Measurements from ENCODE around the gene ZDHHC24. TPM values are rescaled to one million over a fixed set of nuclear protein-coding genes. Genes with fewer than 3 reads are reported as not detected.
"Not testable (repeated sequence)": the region's sequence is repeated elsewhere in the genome, so short reads cannot be mapped to it uniquely, and the experiment has no call there.

ZDHHC24 gene
- total and polyA plus RNA-seq, 4 donors, result 6.3 to 13.2 (median 8.0) TPM

DNA sequence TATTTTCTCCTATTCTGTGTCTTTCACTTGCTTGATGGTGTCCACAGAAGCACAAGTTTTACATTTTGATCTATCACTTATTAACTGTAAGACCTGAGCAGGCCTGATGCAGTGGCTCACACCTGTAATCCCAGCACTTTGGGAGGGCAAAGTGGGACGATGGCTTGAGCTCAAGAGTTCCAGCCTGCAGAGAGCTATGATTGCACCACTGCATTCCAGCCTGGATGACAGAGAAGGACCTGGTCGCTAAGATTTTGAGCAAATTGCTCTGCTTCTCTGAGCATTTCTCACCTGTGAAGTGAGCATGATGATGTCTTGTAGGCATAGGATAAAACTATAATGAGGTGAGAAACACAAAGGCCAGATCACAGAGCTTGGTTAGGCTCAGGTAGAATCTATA, 40.3 kb upstream of the ZDHHC24 start:
- WGBS (ENCODE audit: insufficient coverage), result 71% methylated on average over 2 of the region's 2 CpGs
- H3K4me1 ChIP-seq (ENCODE audit: control insufficient read depth, insufficient read depth, low read length), result no peaks in the 10 kb centered on the region
- H3K9me3 ChIP-seq (ENCODE audit: control insufficient read depth, insufficient read depth, low read length), result peaks cover 10% of the 10 kb centered on the region

DNA sequence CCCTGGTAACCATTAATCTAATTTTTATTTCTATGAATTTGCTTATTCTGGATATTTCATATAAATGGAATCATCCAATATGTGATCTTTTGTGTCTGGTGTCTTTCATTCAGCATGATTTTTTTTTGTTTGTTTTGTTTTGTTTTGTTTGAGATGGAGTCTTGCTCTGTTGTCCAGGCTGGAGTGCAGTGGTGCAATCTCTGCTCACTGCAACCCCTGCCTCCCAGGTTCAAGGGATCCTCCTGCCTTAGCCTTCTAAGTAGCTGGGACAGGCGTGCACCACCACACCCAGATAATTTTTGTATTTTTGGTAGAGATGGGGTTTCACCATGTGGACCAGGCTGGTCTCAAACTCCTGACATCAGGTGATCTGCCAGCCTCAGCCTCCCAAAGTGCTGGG, 39.6 kb upstream of the ZDHHC24 start:
- H3K4me1 ChIP-seq (ENCODE audit: control insufficient read depth, insufficient read depth, low read length); H3K36me3 ChIP-seq (ENCODE audit: control insufficient read depth, insufficient read depth, low read length); DNase-seq (ENCODE audit: low read depth in 4 of 6, low spot score in 6 of 6); H3K27ac ChIP-seq (ENCODE audit: low read depth, low read length); H3K4me3 ChIP-seq (ENCODE audit: low read depth, low read length); H3K27me3 ChIP-seq (ENCODE audit: control insufficient read depth, insufficient read depth, low read length); H3K9me3 ChIP-seq (ENCODE audit: control insufficient read depth, insufficient read depth, low read length): not testable (repeated sequence)
- no CpG with 5 or more reads among the region's 1 CpG for WGBS (ENCODE audit: insufficient coverage)

More for the DNA sequence above, 40.3 kb upstream of the ZDHHC24 start:
- Histone ChIP-seq H3K4me3 (ENCODE audit: low read depth, low read length) (no peak overlapping the region), H3K36me3 (ENCODE audit: control insufficient read depth, insufficient read depth, low read length) (no peaks in the 10 kb centered on the region), H3K27me3 (ENCODE audit: control insufficient read depth, insufficient read depth, low read length) (no peaks in the 10 kb centered on the region), H3K27ac (ENCODE audit: low read depth, low read length) (no peak overlapping the region)
- DNase-seq (ENCODE audit: low read depth in 4 of 6, low spot score in 6 of 6), result no peak

DNA sequence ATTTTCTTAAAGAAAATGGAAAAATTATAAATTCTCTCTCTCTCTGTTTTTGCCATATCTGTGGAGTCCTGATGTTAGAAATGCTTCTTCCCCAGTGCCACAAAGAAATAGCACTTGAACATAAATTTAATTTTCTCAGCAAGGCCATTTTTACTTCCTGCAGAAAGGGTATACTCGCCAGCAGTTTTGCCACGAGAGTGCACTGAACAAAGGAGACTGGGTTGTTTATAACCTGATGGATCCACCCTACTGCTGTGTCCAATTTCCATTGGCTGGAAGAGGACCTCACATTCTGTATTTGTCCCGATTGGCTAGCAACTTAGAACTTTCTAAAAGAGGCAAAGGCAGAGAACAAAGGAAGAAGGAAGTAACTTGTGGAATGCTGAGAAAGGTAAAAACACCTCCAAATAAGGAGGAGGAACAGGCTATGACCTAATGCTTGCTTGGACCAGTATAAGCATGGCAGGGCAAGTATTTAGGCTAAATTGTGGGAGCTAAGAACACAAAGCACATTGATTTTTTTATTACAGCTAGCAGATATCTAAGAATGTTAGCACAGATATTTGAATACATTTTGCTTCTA, 36.8 kb upstream of the ZDHHC24 start:
- H3K27me3 ChIP-seq (ENCODE audit: control insufficient read depth, insufficient read depth, low read length); H3K27ac ChIP-seq (ENCODE audit: low read depth, low read length); H3K4me3 ChIP-seq (ENCODE audit: low read depth, low read length); H3K4me1 ChIP-seq (ENCODE audit: control insufficient read depth, insufficient read depth, low read length); DNase-seq (ENCODE audit: low read depth in 4 of 6, low spot score in 6 of 6); H3K9me3 ChIP-seq (ENCODE audit: control insufficient read depth, insufficient read depth, low read length); H3K36me3 ChIP-seq (ENCODE audit: control insufficient read depth, insufficient read depth, low read length): not testable (repeated sequence)
- WGBS (ENCODE audit: insufficient coverage), result 63% methylated on average over 2 of the region's 3 CpGs

DNA sequence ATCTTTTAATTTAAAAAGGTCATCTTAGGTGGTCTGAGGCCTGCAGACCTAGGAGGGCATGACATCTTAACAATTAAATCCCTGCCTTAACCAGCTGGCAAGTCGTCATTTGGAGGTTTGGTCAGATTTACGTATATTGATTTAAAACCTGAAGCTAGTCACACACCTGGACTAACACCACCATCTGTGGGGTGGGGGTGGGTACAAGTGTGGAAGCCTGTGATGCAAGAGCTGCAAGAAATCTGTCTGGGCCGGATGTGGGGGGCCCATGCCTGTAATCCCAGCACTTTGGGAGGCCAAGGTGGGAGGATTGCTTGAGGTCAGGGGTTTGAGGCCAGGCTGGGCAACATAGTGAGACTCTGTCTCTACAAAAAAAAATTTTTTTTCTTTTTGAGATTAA, 35.4 kb upstream of the ZDHHC24 start:
- peaks cover 7% of the 10 kb centered on the region for H3K4me1 ChIP-seq (ENCODE audit: control insufficient read depth, insufficient read depth, low read length)
- 75% methylated on average over 2 of the region's 3 CpGs for WGBS (ENCODE audit: insufficient coverage)
- DNase-seq (ENCODE audit: low read depth in 4 of 6, low spot score in 6 of 6), result no peak
- no peak overlapping the region for H3K4me3 ChIP-seq (ENCODE audit: low read depth, low read length)
- no peak overlapping the region for H3K27ac ChIP-seq (ENCODE audit: low read depth, low read length)
- no peaks in the 10 kb centered on the region for H3K27me3 ChIP-seq (ENCODE audit: control insufficient read depth, insufficient read depth, low read length)
- no peaks in the 10 kb centered on the region for H3K36me3 ChIP-seq (ENCODE audit: control insufficient read depth, insufficient read depth, low read length)
- H3K9me3 ChIP-seq (ENCODE audit: control insufficient read depth, insufficient read depth, low read length), result no peaks in the 10 kb centered on the region

DNA sequence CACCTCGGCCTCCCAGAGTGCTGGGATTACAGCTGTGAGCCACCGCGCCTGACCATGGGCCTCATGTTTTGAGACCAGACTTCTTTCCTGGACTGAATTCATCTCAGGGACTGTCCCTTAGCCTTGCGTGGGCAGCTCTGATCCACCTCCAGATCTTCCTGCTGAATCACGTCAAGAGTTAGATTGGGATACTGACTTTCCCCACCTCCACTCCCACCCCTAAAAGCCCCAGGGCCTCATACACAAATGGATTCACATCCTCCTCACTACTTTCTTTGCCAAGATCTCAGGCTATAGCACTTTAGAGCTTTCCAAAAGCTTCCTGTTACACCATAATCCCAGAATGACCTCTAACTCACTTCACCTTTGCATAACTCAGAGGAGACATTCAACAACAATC, 35.0 kb upstream of the ZDHHC24 start:
- peaks cover 7% of the 10 kb centered on the region for H3K4me1 ChIP-seq (ENCODE audit: control insufficient read depth, insufficient read depth, low read length)
- no peak overlapping the region for H3K27ac ChIP-seq (ENCODE audit: low read depth, low read length)
- H3K4me3 ChIP-seq (ENCODE audit: low read depth, low read length), result no peak overlapping the region
- no peak for DNase-seq (ENCODE audit: low read depth in 4 of 6, low spot score in 6 of 6)
- WGBS (ENCODE audit: insufficient coverage), result 91% methylated on average over 5 of the region's 5 CpGs
- H3K9me3 ChIP-seq (ENCODE audit: control insufficient read depth, insufficient read depth, low read length), result no peaks in the 10 kb centered on the region
- no peaks in the 10 kb centered on the region for H3K36me3 ChIP-seq (ENCODE audit: control insufficient read depth, insufficient read depth, low read length)
- no peaks in the 10 kb centered on the region for H3K27me3 ChIP-seq (ENCODE audit: control insufficient read depth, insufficient read depth, low read length)

DNA sequence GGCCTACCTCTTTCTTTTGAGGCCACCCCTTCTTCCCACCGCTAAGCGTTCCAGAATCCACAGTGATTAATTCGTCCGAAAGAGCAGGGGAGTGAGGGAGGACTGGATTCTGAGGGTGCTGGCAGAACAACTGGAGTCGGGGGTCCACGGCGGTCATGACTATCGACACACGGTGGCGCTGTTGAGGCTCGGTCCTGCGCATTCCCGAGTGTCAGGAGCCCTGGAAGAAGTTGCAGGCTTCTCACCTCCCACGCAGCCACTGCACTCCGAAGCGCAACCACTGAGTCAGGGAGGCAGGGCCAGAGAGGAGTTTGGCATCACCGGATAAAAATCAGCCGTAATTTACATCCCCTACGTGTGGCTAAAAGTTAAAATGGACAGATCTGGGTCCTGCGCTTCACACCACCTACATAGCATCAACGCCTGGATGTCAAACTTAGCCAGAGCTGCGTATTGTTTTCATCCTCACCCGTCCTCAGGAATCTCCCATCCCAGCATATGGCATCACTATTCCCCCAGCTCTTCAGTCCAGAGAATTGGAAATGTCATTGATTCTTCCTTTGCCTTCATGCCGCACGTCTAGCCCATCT, 33.3 kb upstream of the ZDHHC24 start:
- Histone ChIP-seq H3K27ac (ENCODE audit: low read depth, low read length) (no peak overlapping the region), H3K27me3 (ENCODE audit: control insufficient read depth, insufficient read depth, low read length) (no peaks in the 10 kb centered on the region), H3K4me3 (ENCODE audit: low read depth, low read length) (no peak overlapping the region), H3K9me3 (ENCODE audit: control insufficient read depth, insufficient read depth, low read length) (no peaks in the 10 kb centered on the region), H3K36me3 (ENCODE audit: control insufficient read depth, insufficient read depth, low read length) (no peaks in the 10 kb centered on the region), H3K4me1 (ENCODE audit: control insufficient read depth, insufficient read depth, low read length) (peaks cover 7% of the 10 kb centered on the region)
- WGBS (ENCODE audit: insufficient coverage), result 28% methylated on average over 17 of the region's 25 CpGs
- DNase-seq (ENCODE audit: low read depth in 4 of 6, low spot score in 6 of 6), result peak in 5 of 6 donors; percentile 58 to 90 (median 62)

DNA sequence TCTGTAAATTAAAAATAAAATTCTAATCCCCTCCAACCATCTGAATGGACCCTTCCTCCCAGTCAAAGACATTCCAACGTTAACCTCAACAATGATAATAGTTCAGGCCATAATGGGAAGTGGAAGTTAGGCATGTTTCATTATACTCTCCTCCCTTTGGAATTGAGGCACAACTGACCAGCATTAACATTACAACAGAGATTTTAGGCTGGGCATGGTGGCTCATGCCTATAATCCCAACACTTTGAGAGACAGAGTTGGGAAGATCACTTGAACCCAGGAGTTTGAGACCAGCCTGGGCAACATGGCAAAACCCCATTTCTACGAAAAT, 25.0 kb upstream of the ZDHHC24 start:
- no peak for DNase-seq (ENCODE audit: low read depth in 4 of 6, low spot score in 6 of 6)
- peaks cover 14% of the 10 kb centered on the region for H3K4me1 ChIP-seq (ENCODE audit: control insufficient read depth, insufficient read depth, low read length)
- 83% methylated on average over 1 of the region's 2 CpGs for WGBS (ENCODE audit: insufficient coverage)
- peaks cover 16% of the 10 kb centered on the region for H3K36me3 ChIP-seq (ENCODE audit: control insufficient read depth, insufficient read depth, low read length)
- no peaks in the 10 kb centered on the region for H3K27me3 ChIP-seq (ENCODE audit: control insufficient read depth, insufficient read depth, low read length)
- no peak overlapping the region for H3K4me3 ChIP-seq (ENCODE audit: low read depth, low read length)
- H3K9me3 ChIP-seq (ENCODE audit: control insufficient read depth, insufficient read depth, low read length), result no peaks in the 10 kb centered on the region
- H3K27ac ChIP-seq (ENCODE audit: low read depth, low read length), result no peak overlapping the region

DNA sequence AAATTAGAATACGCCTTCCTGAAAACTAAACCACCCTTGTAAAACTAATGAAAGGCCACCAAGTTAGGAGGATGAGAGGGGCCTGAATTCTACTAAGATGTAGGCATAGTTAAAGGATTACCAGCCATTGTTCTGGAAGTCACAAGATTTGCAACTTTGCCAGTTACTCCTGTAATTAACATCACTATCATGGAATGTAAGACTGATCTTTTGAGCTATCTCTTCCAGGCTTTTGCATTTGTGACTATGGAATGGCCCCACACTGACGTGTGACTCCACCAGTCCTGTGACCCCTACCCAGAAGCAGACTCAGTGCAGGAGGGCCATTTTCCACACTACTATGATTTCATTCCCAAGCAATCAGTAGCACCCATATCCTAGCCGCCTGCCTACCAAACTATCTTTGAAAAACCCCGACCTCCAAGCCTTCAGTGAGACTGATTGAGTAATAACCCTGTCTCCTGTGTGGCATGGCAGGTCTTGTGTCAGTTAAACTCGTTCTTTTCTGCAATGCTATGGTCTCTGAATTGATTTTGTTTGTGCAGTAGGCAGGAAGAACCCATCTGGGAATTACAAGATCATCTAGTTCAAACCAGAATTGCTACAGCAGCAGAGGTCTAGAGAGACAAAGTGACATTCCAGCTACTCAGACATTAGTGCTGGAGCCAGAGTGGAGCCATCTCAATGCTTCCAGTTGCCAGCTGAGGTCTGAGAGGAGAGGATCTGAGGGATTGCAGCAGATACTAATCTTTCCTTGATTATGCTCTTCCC, 24.4 kb upstream of the ZDHHC24 start:
- 0% methylated on average over 1 of the region's 5 CpGs for WGBS (ENCODE audit: insufficient coverage)
- Histone ChIP-seq H3K9me3 (ENCODE audit: control insufficient read depth, insufficient read depth, low read length) (no peaks in the 10 kb centered on the region), H3K27me3 (ENCODE audit: control insufficient read depth, insufficient read depth, low read length) (no peaks in the 10 kb centered on the region), H3K4me3 (ENCODE audit: low read depth, low read length) (no peak overlapping the region), H3K4me1 (ENCODE audit: control insufficient read depth, insufficient read depth, low read length) (peaks cover 14% of the 10 kb centered on the region), H3K36me3 (ENCODE audit: control insufficient read depth, insufficient read depth, low read length) (peaks cover 21% of the 10 kb centered on the region), H3K27ac (ENCODE audit: low read depth, low read length) (no peak overlapping the region)
- DNase-seq (ENCODE audit: low read depth in 4 of 6, low spot score in 6 of 6), result no peak

DNA sequence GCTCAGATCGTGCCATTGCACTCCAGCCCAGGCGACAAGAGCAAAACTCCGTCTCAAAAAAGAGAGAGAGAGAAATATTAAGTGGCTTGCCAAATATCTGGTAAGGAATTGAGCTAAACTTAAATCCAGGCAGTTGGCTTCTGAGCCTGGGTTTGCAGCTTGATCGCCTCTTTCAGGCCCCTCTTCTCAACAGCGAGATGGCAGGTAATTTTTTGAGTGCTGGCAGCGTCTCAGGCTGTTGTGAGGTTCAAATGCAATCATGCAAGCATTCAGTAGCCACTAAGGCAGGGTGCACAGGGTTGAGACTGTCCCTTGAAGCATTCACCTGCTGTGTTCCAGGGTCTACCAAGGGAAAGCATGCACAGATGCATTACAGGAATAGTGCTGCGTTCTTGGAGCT, 23.2 kb upstream of the ZDHHC24 start:
- DNase-seq (ENCODE audit: low read depth in 4 of 6, low spot score in 6 of 6), result no peak
- H3K4me3 ChIP-seq (ENCODE audit: low read depth, low read length), result no peak overlapping the region
- H3K9me3 ChIP-seq (ENCODE audit: control insufficient read depth, insufficient read depth, low read length), result no peaks in the 10 kb centered on the region
- 79% methylated on average over 5 of the region's 7 CpGs for WGBS (ENCODE audit: insufficient coverage)
- peaks cover 14% of the 10 kb centered on the region for H3K4me1 ChIP-seq (ENCODE audit: control insufficient read depth, insufficient read depth, low read length)
- peaks cover 30% of the 10 kb centered on the region for H3K36me3 ChIP-seq (ENCODE audit: control insufficient read depth, insufficient read depth, low read length)
- H3K27ac ChIP-seq (ENCODE audit: low read depth, low read length), result no peak overlapping the region
- no peaks in the 10 kb centered on the region for H3K27me3 ChIP-seq (ENCODE audit: control insufficient read depth, insufficient read depth, low read length)
